RWPE2 (cell line): ENCODE data around the gene IBTK.
"Not testable (repeated sequence)": the region's sequence is repeated elsewhere in the genome, so short reads cannot be mapped to it uniquely, and the experiment has no call there.

Source experiments
- ATAC-seq: fragments of 200-7000 bp; cut with Tn5 transposase; 3 replicates; pipeline ENCODE4 v1.9.1; 2021; ENCODE audit warnings: low read depth
- DNase-seq: peaks from one replicate; pipeline ENCODE4 v3.0.0-alpha.2; 2020; ENCODE audit warnings: low spot score
- H3K27ac ChIP-seq: fragments of 450-650 bp; 2 replicates; pipeline ENCODE4 v1.5.1; 2017; ENCODE audit warnings: mild to moderate bottlenecking; ENCODE audit not compliant: poor library complexity, severe bottlenecking
- H3K27me3 ChIP-seq: fragments of 250-450 bp; sonication (Bioruptor Pico); 2 replicates; pipeline ENCODE4 v1.5.1; 2021; ENCODE audit warnings: mild to moderate bottlenecking, moderate library complexity; ENCODE audit not compliant: insufficient read depth, poor library complexity, severe bottlenecking
- H3K36me3 ChIP-seq: fragments of 250-450 bp; sonication (Bioruptor Pico); 2 replicates; pipeline ENCODE4 v1.5.1; 2020; ENCODE audit warnings: low read depth, mild to moderate bottlenecking, moderate library complexity
- H3K4me1 ChIP-seq: fragments of 250-450 bp; sonication (Bioruptor Pico); 2 replicates; pipeline ENCODE4 v1.5.1; 2021; ENCODE audit warnings: mild to moderate bottlenecking, moderate library complexity; ENCODE audit not compliant: insufficient read depth, poor library complexity, severe bottlenecking
- H3K4me3 ChIP-seq: fragments of 250-450 bp; sonication (Bioruptor Pico); 2 replicates; pipeline ENCODE4 v1.5.1; 2021; ENCODE audit warnings: mild to moderate bottlenecking, moderate library complexity; ENCODE audit not compliant: severe bottlenecking
- H3K9me3 ChIP-seq: fragments of 250-450 bp; sonication (Bioruptor Pico); 2 replicates; pipeline ENCODE4 v1.5.1; 2021; ENCODE audit warnings: mild to moderate bottlenecking, moderate library complexity; ENCODE audit not compliant: severe bottlenecking
- CTCF ChIP-seq: fragments of 450-650 bp; IDR thresholded peaks from one replicate; pipeline ENCODE4 v1.5.1; 2017; ENCODE audit warnings: mild to moderate bottlenecking, moderate library complexity; ENCODE audit not compliant: poor library complexity, severe bottlenecking

IBTK gene

GRCh38 chr6:82247505-82248272, at the start of gene IBTK:
Gene IBTK (minus strand): TSS chr6:82247744. CDS start chr6:82240486, 7,258 bp downstream.
- Histone ChIP-seq H3K4me1 (peaks cover 26% of the 10 kb centered on the region), H3K27ac (peak within 1 kb of the TSS; percentile 71), H3K4me3 (peak within 1 kb of the TSS; percentile 83), H3K9me3 (no peaks in the 10 kb centered on the region), H3K36me3 (peaks cover 26% of the 10 kb centered on the region), H3K27me3 (no peaks in the 10 kb centered on the region)
- ATAC-seq: peak; percentile 91
- DNase-seq: peak; percentile 90
- no peak for TF ChIP-seq CTCF

- Histone ChIP-seq H3K27me3 (no peaks in the 10 kb centered on the region), H3K27ac (no peak overlapping the region), H3K36me3 (no peaks in the 10 kb centered on the region), H3K4me3 (no peak overlapping the region), H3K4me1 (no peaks in the 10 kb centered on the region), H3K9me3 (no peaks in the 10 kb centered on the region)
- DNase-seq: no peak
- TF ChIP-seq CTCF: no peak
- ATAC-seq: no peak
Measured at GRCh38 chr6:82283771-82284410, 36.3 kb upstream of the IBTK start.

- not testable (repeated sequence) for DNase-seq, H3K36me3 ChIP-seq, H3K4me3 ChIP-seq, H3K27me3 ChIP-seq, H3K4me1 ChIP-seq, H3K9me3 ChIP-seq, ATAC-seq, H3K27ac ChIP-seq
Measured at GRCh38 chr6:82281550-82281949, 34.0 kb upstream of the IBTK start.

- Histone ChIP-seq H3K9me3 (no peaks in the 10 kb centered on the region), H3K4me3 (no peak overlapping the region), H3K27me3 (no peaks in the 10 kb centered on the region), H3K36me3 (no peaks in the 10 kb centered on the region), H3K4me1 (no peaks in the 10 kb centered on the region), H3K27ac (no peak overlapping the region)
- no peak for ATAC-seq
- no peak for TF ChIP-seq CTCF
- DNase-seq: no peak
Measured at GRCh38 chr6:82277686-82278085, 30.1 kb upstream of the IBTK start.

GRCh38 chr6:82275686-82276085, 28.1 kb upstream of the IBTK start:
- Histone ChIP-seq H3K36me3 (no peaks in the 10 kb centered on the region), H3K4me3 (no peak overlapping the region), H3K27ac (no peak overlapping the region), H3K9me3 (no peaks in the 10 kb centered on the region), H3K27me3 (no peaks in the 10 kb centered on the region), H3K4me1 (no peaks in the 10 kb centered on the region)
- DNase-seq (no peak), ATAC-seq (0 out of 3 replicates have a peak, but pooled peaks have one; percentile 42)
- no peak for TF ChIP-seq CTCF
